Left ventricle myocardium inferior (tissue), 1 donor: Measurements from ENCODE around the gene RGPD8. TPM values are rescaled to one million over a fixed set of nuclear protein-coding genes. Genes with fewer than 3 reads are reported as not detected.

ENCODE experiments used
- DNase-seq: peaks from one replicate; pipeline ENCODE4 v3.0.0-alpha.2; 2020
- H3K27ac ChIP-seq: fragments of 200-600 bp; replicated peaks from 2 replicates; pipeline ENCODE4 v1.8.0; 2021
- H3K27me3 ChIP-seq: fragments of 200-600 bp; 2 replicates; pipeline ENCODE4 v1.8.0; 2021; ENCODE audit warnings: low read depth
- H3K36me3 ChIP-seq: fragments of 200-600 bp; 2 replicates; pipeline ENCODE4 v1.8.0; 2021
- H3K4me1 ChIP-seq: fragments of 200-600 bp; 2 replicates; pipeline ENCODE4 v1.8.0; 2021
- H3K4me3 ChIP-seq: fragments of 200-600 bp; 2 replicates; pipeline ENCODE4 v1.8.0; 2021; ENCODE audit warnings: mild to moderate bottlenecking, moderate library complexity
- H3K9me3 ChIP-seq: fragments of 200-600 bp; replicated peaks from 2 replicates; pipeline ENCODE4 v1.8.0; 2021
- CTCF ChIP-seq: fragments of 200-600 bp; IDR thresholded peaks from 2 replicates; pipeline ENCODE4 v1.8.0; 2021; ENCODE audit warnings: antibody characterized with exemption, mild to moderate bottlenecking, borderline replicate concordance
- intact Hi-C: fragments of 100-400 bp; cut with micrococcal nuclease; formaldehyde crosslinking; loops from one replicate; pipeline ENCODE4 v1.11.0; 2022
- total RNA-seq: library from RNA; stranded (reverse); fragmentation: NEBNext Ultra II Directional; extraction: Animal tissue kit (Norgen Biotek cat#: 25700); gene quantifications from one replicate; pipeline ENCODE4 v1.2.1, GENCODE V29; 2021
- donor health status: DM: no; HTN: yes; CAD: no; lungs with severe emphysema.

RGPD8 gene
- total RNA-seq, 1 donor from 2014 or later, result 4.1 TPM

GRCh38 chr2:112340475-112341267 is 92.8 kb downstream of the RGPD8 start:
- Histone ChIP-seq H3K27ac (no peak overlapping the region), H3K4me1 (no peaks in the 10 kb centered on the region), H3K4me3 (no peak overlapping the region), H3K27me3 (no peaks in the 10 kb centered on the region), H3K9me3 (no peaks in the 10 kb centered on the region), H3K36me3 (no peaks in the 10 kb centered on the region)
- DNase-seq, result no peak
- intact Hi-C loops, result no loop called here
- no peak for TF ChIP-seq CTCF

- TF ChIP-seq CTCF, result no peak
- intact Hi-C loops, result no loop called here
- Histone ChIP-seq H3K27me3 (no peaks in the 10 kb centered on the region), H3K9me3 (no peaks in the 10 kb centered on the region), H3K4me3 (no peak overlapping the region), H3K36me3 (no peaks in the 10 kb centered on the region), H3K27ac (no peak overlapping the region), H3K4me1 (no peaks in the 10 kb centered on the region)
- DNase-seq, result no peak
These were observed 93.5 kb downstream of the RGPD8 start for GRCh38 chr2:112339986-112340385.

DNA sequence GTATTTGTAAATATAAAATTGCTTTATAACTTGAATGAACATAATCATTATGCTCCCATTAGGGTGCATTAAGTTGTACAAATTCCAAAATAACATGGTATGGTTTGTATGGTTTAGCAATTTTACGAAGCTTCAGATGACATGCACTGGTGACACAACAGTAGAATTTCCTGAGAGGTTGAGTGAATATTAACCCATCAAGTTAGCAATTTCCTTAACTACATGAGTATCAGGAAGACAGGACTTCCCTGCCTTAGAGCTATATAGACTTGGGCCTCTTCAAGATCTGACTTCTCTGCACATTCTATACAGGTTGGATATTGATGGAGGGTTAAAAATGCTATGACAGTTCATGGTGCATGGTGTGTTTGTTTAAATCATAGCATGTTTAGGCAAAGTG is 97.8 kb downstream of the RGPD8 start:
- no peaks in the 10 kb centered on the region for H3K9me3 ChIP-seq
- H3K4me3 ChIP-seq, result no peak overlapping the region
- H3K4me1 ChIP-seq, result no peaks in the 10 kb centered on the region
- no peaks in the 10 kb centered on the region for H3K27me3 ChIP-seq
- peaks cover 27% of the 10 kb centered on the region for H3K36me3 ChIP-seq
- DNase-seq, result no peak
- TF ChIP-seq CTCF, result no peak
- intact Hi-C loops, result no loop called here
- no peak overlapping the region for H3K27ac ChIP-seq

GRCh38 chr2:112332123-112332696 is 101.2 kb downstream of the RGPD8 start:
- intact Hi-C loops, result no loop called here
- no peak for TF ChIP-seq CTCF
- no peak for DNase-seq
- Histone ChIP-seq H3K36me3 (peaks cover 51% of the 10 kb centered on the region), H3K27me3 (no peaks in the 10 kb centered on the region), H3K4me3 (no peak overlapping the region), H3K4me1 (no peaks in the 10 kb centered on the region), H3K9me3 (no peaks in the 10 kb centered on the region), H3K27ac (no peak overlapping the region)

- H3K36me3 ChIP-seq, result peaks cover 74% of the 10 kb centered on the region
- no peaks in the 10 kb centered on the region for H3K4me1 ChIP-seq
- no peaks in the 10 kb centered on the region for H3K27me3 ChIP-seq
- DNase-seq, result no peak
- no peaks in the 10 kb centered on the region for H3K9me3 ChIP-seq
- no peak for TF ChIP-seq CTCF
- intact Hi-C loops, result no loop called here
- H3K4me3 ChIP-seq, result no peak overlapping the region
- no peak overlapping the region for H3K27ac ChIP-seq
These were observed 110.5 kb downstream of the RGPD8 start for GRCh38 chr2:112322919-112323318.
